ENCODE results near the gene SH3RF3.

The SH3RF3 gene

DNA sequence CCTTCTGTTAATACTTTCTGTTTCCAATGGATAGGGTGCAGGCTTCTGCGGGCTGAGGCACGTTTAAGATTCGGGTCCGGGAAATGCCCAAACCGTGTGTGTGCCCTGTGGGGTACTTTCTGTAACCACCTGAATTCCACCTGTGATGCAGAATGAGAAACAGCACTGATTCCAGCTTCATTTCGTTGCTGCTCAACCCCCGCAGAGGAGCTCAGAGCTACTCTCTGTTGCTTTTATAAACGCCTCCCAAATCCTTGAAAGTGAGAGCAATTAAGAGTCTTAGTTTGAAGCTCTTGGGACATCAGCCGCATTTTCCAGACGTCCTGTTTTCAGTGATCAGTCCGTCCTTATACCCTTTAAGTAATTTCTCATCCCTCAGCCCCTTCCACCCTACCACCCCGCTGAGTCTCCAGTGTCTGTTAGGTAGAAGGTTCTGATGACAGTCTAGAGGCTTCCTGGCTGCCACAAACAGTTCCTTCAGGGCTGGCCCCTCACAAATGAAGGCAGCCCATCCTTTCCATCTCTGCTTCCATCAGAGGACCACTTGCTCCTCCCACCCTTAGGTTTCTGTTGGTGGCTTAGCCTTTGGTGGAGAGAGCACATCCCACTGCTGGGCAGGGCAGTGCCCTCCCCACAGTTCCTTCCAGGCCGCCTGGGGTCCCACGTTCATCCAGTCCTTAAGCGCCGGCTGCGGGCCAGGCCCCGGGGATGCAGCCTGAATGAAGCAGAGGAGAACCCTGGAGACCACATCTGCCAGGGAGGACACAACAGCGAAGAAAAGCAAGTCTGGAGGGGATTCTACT is 254.7 kb downstream of the SH3RF3 start:
- DNase-seq, result no peak

DNA sequence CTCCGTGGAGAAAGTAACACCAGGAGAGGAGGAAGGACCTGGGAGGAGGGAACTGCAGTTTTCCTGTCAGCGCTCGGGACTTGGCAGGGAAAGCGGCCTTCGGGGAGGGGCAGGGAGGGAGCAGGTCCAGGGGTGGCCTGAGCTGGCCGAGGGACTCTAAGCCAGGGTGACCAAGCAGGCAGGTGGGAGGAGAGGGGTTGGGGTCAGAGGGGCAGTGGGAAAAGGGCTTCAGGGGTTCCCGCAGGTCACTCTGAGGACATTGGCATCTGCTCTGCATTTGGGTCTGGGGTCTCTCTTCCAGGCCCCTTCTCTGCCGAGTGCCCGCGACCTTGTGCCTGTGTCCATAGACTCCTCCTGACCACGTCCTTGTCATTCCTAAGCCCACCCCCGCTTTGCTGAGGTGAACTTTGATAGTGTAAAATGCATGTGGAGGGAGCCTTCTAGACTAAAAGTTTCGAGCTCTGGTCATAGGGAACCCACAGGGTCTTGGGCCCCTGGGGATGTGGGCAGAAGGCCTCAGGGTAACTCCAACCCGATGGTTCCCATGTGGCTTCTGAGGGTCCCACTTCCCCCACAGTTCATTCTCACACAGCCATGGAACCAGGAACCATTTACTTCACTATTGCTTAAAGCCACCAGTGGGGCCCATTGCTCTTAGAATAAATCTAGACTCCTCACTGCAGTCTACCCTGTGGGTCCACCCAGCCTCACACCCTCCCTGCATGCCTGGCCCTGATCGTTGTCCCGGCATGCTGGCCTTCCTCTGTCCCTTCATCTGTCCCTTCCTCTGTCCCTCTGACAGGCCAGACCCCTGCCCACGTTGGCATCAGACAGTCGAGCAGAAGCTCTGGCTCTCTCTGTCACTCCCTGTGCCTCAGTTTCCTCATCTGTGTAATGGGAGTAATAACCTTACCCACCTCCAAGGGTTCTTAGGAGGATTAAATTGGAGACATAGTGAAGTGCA is 255.6 kb downstream of the SH3RF3 start:
- no peak for DNase-seq

DNA sequence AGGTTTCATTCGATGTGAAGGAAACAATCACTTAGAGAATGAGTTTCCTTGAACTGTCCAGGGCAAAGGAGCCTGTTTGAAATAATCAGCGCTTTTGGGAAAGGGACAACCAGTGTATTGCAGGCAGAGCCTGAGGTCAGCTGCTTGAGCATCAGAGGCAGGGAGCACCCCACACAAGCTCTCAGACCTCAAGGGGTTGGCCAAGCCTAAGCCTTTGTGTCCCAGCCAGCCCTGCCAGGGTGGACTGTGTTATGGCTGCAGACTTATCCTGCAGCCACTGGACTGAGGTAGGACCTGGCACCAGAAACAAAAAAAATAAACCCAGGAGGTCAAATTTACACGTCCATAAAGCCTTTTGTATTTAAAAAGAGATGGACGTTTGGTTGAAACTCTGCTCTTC is 256.5 kb downstream of the SH3RF3 start:
- DNase-seq, result no peak

DNA sequence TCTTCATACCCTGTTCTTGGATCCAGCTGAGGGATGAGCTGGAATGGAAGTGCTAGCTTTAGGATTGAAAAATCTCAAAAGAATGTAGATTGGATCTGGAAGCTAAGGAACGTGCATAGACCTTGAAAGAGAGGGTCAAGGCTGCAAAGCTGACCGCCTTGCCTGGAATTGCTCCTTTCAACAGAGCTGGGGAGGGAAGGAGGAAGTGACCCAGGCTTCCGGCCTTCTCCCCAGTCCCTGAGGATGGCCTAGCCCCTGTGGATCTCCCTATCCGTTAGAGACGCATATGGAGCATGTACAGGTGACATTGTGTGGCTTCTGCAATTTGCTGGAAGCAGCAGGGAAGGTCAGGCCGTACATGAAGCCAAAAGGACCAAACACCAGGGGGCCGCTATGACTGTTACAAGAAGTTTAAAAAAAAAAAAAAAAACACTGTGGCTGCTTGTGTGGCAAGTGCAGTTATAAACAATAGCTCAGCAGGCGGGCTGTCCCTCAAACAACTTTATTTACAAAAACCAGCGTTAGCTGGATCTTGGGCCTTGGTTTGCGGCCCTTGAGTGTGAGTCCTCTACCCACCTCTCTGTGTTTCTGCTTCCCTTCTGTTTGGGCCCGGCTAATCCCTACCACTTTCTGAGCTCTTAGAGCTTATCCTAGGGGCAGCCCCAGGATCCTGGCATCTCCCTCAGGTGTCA is 257.1 kb downstream of the SH3RF3 start:
- DNase-seq, result no peak

DNA sequence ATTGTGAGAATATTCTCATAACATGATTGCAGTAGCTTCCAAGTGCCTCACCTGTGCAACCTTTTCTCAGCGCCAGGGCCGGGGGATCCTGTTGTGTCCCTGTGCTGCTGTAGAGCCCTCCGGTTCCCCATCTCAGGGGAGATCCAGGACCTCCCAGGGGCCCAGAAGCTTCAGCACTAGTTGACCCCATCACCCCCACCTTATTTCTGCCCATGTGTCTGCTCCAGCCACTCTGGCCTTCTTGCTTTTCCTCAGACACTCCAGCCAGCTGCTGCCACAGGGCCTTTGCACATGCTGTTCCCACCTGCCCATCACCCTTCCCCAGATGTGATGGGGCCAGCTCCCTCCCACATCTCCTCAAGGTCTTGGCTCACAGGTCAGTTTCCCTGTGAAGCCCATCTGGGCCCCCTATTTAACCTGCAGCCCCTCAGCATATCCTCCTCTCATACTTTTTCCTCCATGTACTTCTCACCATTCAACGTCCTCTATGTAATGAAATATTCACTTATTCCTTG is 258.3 kb downstream of the SH3RF3 start:
- DNase-seq, result no peak

DNA sequence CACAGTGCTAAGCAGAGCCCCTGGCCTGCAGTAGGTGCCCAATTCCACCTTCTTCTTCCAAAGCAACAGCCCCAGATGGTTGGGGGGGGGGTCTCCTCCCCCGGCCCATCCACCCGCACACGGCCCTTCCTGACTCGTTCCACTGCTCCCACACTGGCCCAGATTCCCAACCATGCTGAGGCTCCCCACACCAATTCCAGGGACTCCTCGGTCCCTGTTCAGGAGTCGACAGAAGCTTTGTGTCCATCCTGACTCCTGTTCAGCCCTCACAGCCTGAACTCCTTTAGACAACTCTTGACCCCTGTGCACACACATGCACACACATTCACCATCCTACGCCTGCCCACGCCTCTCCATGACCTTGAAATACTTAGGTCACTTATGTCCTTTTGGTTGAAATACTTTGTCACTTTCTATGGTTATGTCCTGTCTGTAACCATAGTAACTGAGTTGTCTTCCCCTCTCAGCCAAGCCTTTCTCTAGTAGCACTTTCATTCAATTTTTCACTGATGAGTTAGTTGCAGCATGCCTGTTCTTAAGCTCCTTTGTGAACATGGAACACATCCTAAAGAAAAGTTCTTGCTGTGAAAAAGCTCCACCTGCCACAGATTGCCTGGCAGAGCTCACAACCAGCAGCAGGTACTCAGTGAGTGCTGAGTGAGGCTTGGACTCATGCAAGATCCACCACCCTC is 258.9 kb downstream of the SH3RF3 start:
- no peak for DNase-seq

DNA sequence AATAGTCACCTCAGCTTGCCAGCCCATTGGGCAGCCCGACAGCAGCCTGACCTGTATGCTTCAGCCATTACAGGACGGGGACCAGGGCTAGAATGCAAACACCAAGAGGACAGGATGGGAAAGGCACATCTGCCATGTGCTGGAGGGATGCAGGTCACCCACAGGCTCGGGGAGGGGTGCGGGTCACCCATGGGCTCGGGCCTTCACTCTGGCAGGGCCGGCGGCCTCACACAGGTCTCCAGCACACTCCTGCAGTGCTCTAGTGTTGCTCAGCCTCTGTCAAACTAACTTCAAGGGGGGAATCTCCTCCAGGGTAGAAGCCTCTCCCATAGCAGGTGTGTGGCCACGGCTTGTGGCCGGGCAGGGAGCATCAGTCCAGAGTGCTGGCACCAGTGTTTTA is 262.2 kb downstream of the SH3RF3 start:
- DNase-seq, result no peak

DNA sequence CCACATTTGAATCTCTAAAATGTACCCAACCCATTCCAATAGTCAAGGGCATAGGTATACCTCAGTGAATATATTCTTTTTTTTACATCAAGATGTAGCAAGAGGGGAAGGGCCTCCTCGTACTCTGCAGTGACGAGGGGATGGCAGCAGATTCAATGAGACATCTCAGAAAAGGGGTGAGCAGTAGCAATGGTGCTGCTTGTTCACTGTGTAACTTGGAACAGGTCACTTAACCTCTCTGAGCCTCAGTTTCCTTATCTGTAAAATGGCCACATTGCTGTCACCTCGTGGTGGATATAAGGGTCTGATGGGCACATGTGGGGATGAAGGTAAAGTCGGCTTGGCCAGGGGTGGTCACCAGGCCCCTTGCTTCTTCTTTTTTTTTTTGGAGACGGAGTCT is 263.1 kb downstream of the SH3RF3 start:
- no peak for DNase-seq

DNA sequence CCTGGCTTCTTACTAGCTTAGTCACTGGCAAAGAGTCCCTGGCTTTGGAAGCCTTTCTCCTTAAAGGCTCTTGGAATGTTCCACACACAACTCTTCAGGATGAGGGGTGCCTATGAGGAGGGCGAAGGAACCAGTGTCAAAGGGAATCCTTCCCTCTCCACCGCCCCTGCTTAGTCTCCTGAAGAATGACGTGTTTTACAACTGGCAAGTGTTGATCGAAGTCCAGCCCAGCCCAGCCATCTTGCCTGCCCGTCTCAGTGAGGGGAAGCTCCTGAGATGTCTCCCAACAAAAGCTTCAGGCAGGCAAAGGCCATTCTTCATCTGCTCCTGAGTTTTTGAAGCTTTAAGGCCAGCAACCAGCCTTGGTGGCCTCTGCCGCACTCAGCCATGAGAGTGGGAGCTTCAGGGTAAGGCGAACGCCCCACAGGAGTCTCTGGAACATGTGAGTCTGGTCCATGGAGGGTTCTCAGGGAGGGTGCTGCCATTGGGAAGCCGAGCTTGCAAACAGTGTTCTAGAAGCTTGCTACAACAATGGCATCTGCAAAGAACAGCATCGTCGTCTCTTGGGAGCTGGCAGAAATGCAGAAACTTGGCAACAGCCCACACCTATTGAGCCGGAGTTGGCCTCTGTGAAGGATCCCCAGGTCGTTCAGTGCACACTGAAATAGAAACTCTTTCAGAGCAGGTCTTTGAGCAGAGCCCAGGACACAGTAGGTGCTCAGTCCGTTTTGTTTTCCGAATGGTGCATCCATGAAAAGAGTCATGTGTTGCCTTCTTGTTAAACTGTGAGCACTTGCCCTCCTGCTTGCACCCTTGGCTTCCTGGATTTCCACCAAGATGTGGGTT is 264.0 kb downstream of the SH3RF3 start:
- no peak for DNase-seq

DNA sequence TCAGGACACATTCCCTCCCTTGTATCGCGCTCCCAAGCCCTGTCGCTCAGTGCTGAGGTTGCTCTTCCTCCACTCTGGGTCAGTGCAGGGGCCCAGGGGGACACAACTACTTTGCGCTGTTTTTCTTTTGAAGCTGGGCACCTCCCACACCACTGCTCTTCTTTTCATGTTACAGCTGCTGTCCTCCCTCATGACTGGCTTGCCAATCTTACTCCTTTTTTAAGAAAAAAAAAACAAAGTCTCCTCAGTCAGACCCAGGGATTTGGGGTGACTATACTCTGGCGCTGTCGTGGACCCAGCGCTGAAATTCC is 264.6 kb downstream of the SH3RF3 start:
- DNase-seq, result no peak

DNA sequence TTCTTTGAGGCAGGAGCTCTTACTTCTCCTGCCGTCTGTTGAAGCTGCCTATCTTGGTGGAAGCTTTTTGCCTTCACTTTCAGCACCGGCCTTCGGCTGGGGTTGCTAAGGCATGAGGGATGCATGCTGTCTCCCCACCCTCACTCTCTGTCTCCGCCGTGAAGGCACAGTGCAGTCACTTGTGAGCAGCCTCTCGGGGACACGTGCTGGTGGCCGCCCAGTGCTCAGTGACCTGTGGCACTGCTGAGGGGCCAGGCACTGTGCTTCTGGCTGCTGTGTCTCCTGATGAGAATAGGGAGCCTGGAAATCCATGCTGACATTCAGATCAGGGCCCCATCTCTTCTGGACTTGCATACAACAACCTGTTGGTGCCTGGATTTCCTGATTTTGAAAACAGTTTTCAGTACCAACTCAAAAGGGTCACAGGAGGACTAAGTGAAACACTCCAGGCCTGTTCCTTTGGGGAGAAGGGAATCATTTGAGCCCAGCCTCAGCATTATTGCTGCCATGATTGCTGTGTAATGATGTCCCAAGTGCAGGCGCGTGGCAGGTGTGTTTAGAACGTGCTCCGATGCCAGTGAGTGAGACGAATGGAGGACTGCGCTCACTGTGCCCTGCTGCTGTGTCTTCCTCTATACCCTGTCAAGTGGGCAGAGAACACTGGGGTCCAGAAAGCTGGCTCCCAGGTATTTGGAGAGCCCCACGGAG is 266.6 kb downstream of the SH3RF3 start:
- DNase-seq, result no peak

DNA sequence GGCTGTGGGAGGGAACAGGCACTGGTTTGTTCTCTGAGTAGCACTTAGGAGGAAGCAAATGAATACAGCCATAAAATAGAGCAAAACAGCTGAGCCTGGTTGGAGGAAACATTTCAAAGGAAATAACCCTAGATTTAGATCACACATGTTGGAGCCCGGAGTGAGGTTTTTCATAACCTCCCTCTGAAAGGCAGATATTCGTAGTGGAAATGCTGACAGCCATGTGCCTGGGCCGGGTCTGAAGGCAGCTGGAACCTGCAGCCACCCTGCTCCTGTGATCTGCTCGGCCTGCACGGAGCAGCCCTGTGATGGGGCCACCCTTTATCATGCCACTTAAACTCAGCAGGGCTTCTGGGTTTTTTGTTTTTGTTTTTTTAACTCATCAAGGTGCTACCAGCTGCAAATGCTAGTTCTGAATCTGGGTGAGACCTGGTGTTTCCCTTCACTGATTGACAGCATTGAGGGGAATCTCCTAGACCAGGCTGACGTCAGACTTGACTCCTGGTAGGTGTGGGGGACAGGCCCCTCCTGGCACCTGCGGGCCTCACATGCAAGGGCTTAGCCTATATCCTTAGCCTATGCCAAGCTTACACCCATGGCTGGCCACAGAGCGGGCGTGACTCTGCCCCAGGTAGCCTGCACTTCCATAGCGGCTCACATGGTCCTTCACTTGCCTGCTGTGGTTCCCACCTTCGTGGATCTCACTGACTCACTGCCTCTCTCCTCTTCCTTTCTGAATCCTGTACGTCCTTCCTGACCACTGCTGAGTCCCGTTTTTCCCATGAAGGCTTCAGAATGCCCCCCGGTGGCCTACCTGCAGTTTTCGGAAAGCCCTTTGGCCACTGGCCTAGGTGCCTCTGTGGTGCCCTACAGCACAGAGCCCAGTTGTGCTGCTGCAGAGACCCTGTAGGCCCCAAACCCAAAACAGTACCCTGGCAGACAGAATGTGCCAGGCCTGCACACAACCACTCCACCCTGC is 267.5 kb downstream of the SH3RF3 start:
- DNase-seq, result no peak

DNA sequence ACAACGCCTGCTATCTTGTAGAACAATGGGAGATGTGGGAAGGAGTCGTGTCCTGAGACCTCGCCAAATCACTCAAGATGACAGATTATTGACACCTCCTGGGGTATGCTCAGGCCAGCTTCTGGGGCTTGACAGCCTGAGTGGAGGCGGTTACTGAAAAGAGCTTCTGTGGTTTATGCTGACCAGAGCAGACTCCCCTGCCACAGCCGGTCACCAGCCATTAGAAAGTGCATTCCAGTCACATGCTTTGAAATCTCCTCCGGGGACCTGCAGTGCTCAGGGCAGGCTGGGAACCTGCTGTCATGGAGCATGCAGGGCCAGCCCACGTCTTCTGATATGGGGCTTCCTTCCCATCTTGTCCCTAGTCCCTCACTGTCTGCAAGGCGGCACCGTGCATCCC is 268.9 kb downstream of the SH3RF3 start:
- DNase-seq, result no peak

DNA sequence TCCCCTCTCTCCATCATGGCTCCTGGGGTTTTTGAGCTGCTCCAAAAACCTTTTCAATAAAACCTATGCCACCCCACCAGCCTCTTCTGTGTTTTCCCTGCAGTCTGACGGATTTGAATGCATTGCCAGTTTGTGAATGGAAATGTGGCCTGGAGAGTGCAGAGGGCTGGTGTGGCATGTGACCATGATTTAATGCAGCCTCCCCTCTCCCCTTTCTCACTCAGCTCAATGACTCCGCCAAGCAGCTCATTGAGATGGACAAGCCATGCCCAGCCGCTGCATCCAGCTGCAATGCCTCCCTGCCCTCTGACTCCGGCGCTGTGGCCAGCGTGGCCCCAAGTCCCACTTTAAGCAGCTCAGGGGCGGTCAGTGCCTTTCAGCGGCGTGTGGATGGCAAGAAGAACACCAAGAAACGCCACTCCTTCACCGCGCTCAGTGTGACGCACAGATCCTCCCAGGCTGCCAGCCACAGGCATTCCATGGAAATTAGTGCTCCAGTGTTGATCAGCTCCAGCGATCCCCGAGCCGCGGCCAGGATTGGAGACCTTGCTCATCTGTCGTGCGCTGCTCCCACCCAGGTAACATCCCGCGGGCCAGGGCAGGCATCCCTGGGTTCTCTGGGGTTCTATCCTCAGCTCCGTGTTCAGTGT is 269.5 kb downstream of the SH3RF3 start:
- no peak for DNase-seq

DNA sequence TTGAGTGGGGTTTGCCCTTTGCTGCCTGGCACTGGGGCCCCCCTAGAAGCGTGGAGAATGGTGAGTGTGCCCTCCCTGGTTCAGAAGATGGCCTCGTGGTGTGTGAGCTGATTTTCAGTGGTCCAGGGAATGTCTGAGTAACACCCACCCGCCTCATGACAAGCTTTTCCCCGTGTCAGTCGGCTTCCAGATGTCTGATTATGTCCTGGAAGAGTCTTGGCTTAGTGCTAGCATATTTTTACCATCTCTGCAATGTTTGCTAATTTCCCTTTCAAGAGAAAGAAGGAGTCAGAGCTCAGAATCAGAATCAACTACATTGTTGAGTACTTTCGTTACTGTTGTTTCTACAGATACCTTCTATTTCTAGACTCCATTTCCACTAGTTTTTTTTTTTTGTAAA is 270.1 kb downstream of the SH3RF3 start:
- DNase-seq, result no peak

DNA sequence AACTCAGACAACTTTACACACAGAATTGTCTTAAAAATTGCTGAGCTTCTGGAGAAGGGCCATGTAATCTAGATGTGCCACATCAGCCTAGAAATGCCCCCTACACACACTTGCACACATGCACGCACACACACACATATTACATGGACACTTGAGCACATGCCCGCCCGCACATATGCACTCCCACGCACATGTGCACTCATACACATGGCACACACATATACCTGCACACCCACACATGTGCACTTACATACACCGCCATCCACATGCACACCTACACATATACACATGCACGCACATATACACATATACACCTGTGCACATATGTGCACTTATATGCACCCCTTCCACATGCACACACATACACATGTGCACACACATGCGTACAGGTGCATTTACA is 271.1 kb downstream of the SH3RF3 start:
- no peak for DNase-seq

DNA sequence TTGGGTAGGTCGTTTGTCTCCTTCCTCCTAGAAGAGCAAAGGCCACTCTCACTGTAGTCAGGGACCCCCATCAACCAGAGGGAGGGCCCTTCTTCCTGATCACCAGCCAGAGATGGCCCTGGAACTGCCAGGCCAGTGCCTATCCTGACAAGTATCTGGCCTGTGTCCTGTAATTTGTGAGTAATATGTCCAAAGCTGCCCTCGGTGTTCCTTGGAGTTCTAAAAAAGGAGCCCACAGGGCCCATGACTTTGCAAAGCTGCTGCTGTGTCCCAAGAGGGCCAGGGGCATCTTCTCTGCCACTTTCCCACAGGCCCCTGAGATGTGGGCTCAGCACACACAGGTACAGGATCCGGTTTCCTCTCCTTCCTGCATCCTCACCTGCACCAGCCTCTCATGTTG is 272.4 kb downstream of the SH3RF3 start:
- no peak for DNase-seq

DNA sequence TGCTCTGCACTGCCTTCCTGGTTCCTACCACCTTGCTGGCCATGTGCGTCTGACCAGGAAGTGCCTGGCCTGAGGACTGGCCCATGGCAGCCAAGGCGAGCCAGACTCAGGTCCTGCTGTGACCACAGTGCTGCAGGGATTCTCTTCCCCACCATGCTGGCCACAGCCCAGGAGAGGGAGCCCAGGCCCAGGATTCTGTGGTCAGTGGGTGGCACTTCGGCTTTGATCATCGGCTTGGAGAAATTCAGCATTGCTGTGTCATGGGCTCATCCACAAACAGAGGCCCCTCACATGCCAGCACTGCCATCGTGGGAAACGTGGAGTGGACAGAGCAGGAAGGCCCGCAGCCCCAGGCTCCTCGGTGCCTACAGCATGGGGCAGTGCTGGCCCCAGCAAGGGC is 273.2 kb downstream of the SH3RF3 start:
- no peak for DNase-seq

Data from NCI-H1417 treated with DMSO at 0.1 percent for 48 hours (cell line).